HG02852 (cell line): ENCODE measurements around the gene GH1.
"Not testable (repeated sequence)": the region's sequence is repeated elsewhere in the genome, so short reads cannot be mapped to it uniquely, and the experiment has no call there.

ENCODE experiments used
- ATAC-seq: cut with Tn5 transposase; IDR thresholded peaks from one replicate; pipeline ENCODE4 v1.9.1; 2021; ENCODE audit warnings: mild to moderate bottlenecking, moderate library complexity; ENCODE audit not compliant: unreplicated experiment

GH1 gene

DNA sequence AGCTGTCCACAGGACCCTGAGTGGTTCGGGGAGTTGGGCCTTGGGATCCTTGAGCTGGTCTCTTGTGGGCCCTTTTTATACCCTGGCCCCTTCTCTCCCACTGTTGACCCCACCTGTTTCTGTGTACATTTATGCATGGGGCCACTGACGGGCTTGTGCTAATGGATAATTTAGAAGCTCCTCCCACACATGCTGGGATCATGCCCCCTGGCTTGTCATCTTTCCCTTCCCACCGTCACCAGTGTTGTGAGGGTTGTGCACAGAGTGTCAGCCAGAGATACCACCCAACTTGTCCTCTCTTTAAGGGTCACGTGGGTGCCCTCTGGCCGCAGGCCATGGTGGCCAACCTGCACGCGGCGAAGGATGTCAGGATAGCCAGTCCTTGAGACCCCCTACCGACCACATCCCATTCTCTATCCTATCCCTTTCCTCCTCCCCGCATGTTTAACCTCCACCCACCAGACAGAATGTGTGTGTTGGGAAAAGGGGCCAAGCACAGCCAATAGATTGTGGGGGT, at the start of gene GH1:
GH1 (minus strand) TSS at position 51 of the 517 bp plus-strand sequence. CDS start 63 bp downstream, outside the sequence.
- not testable (repeated sequence) for ATAC-seq

DNA sequence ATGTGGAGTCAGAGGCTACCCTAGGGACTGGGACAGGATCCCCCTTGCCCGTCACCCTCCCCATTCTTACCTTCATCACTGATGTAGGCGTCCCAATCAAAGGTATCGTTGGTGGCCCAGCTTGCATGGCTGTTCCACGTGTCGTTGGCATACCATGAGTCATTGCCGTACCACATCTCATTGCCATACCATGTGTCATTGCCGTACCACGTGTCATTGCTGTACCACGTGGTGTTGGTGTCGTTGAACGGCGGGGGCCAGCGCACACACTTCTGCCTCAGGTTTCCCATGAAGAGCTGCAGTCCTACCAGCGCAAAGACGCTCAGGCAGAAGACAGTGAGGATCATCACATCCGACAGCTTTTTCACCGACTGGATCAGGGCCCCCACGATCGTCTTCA, 49.3 kb upstream of the GH1 start:
- ATAC-seq = no peak

- no peak for ATAC-seq
Measured at GRCh38 chr17:63966646-63967264, 48.1 kb upstream of the GH1 start.

DNA sequence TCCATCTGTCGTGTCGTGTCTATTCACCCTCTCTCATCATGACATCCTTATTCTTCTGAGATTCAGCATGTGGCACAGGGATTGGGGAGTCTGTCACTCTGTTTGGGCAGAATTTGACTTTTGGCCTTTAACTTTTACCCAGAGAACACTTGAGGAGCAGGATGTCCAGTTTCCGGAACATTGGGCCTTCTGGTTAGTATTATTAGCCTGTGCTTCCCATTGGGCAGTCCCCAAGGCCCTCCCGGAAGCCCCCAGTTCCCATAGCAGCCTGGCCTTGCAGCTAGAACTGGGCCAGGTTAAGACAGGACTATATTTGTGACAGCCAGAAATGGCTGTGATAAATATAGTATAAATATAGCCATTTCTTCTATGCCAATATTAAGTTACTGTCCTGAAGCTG, 44.5 kb upstream of the GH1 start:
- ATAC-seq = no peak

DNA sequence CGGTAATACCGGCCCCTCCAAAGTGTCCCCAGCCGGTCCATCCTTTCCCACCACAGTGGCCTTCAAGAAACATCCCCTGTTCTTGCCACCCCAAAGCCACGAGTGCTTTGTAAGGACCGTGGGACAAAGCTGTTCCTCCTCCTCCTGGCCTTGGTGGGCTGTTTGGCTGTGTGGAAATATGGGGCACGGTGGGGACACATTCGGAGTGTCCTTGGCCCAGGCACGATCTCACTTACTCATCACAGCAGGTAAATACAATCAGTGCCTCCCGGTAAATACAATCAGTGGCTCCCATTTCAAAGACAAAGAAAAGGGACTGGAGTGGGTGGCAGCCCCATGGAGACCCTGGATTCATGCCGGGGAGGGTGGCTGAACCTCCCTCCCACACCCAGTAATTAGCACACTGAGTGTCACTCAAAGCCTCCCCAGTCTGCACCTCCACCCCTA, 43.7 kb upstream of the GH1 start:
- ATAC-seq = no peak

DNA sequence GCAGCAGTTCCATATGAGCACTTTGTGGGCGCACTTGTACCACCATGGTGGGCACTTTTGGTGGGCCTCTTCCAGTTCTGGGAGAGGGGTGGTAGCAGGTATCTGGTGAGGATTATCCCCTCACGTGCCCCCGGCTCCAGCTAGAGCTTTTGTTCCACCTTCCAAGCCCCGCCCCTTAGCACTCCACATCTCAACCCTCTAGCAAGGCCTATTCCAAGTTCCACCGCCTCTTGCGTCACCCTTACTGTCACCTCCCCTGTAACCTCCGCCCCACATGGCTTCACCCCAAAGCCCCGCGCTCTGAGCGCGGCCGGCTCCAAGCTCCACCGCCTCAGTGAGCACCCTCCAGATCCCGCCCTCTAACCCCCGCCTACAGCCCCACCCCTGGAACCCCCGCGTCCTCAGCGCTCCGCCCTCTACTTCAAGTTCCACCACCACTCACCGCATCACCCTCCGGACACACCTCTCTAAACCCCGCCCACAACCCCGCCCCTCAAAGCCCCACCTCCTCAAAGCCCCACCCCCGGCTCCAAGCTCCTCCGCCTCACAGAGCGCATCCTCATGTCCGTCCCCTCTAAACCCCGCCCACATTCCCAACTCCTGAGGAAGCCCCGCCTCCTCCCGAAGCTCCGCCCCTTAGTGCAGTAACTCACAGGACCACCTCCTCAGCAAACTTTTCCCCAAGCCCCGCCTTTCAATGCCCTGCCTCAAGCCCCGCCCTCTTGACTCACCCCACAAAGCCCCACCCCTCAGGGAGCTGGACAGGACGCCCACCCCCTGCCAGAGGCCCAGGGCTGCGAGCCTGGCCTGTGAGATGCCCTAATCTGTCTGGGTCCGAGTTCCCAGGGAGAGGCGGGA, 42.9 kb upstream of the GH1 start:
- no peak for ATAC-seq

GRCh38 chr17:63960430-63960829, 41.8 kb upstream of the GH1 start:
- ATAC-seq = no peak

- ATAC-seq = no peak
Measured at GRCh38 chr17:63960006-63960405, 41.4 kb upstream of the GH1 start.

DNA sequence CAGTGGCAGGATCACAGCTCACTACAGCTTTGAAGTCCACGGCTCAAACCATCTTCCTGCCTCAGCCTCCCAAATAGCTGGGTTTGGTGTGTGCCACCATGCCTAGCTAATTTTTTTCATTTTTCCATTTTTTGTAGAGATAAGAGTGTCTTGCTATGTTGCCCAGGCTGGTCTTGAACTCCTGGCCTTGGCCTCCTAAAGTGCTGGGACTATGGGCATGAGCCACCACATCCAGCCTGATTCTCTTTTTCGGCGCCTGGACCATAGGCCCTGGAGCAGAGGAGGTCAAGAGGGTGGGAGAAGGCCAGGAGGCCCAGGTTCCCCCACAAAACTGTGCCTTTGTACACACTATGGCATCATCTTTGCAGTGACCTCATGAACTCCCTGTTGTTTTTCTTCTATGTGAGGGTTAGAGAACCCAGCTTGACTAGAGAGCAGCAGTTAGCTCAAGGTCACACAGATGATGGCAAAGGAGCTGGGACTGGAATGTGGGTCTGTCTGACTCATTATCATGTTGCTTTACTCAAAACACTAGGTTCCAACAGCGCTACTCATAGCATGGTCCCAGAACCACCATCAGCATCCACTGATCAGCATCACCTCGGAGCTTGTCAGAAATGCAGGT, 37.8 kb upstream of the GH1 start:
- no peak for ATAC-seq

DNA sequence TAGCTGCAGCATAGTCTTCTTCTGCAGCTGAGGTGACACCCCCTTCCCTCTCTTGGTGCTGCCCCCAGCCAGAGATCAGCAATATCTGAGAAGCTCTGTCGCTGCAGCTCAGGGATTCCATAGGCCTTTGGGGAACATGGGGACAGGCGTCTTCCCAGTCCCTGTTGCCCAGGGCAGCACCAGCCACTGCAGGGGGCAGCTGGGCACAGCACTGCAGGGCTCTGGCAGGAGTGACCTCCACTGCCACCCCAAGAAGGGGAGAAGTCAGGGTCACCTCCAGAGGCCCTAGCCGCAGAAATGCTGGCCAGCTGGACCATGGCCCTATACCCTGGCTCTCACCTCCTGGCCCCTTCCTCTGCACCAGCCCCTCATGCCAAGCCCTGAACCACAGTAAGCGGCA, 37.2 kb upstream of the GH1 start:
- no peak for ATAC-seq

GRCh38 chr17:63955232-63955631, 36.6 kb upstream of the GH1 start:
- ATAC-seq = no peak

DNA sequence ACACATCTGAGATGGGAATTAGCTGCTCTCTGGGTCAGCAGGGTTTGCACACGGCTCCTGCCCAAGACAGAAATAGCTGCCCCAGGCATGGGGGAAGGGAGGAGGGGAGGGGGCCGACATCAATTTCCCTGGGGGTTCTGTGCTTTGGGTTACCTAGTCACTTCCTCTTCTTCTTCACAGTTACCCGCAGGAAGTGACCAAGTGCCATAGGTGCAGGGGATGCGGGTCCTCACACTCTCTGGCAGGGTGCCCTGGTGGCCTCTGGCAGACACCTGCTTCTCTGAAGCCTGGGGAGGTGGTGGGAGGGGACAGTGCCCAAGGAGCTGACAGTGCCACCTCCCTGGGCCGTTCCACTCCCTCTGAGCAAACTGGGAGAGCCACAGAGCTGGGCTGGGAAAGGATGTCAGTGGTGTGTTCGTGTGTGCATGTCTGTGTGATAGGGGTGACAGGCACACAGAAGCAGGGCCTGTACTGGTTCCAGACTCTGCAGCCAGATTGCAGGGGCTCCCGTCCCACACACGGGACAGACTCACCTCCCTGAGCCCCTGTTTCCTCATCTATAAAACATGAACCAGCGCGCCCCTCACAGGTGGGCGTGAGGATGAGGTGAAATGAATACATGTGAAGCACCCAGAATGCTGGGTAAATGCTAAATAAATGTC, 35.9 kb upstream of the GH1 start:
- no peak for ATAC-seq

GRCh38 chr17:63950940-63951907, 32.6 kb upstream of the GH1 start:
- no peak for ATAC-seq

- no peak for ATAC-seq
Measured at GRCh38 chr17:63949576-63950250, 31.1 kb upstream of the GH1 start.

DNA sequence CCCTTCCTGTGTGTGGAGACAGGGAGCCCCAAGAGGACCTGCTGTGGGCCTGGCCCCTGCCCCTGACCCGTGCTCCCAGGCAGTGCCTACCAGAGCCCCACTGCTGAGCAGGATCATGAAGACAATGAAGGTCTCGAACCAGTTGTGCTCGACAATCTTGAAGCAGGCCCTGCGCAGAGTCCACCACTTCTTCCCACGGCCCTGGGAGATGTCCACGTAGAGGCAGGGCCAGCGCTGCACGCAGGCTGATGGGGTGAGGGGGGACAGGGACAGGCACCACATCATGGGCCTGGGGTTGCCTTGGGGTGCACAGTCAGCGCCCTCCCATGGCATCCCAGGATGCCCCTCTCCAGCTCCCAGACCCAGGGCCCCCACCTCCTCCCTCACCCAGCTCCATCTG, 29.9 kb upstream of the GH1 start:
- ATAC-seq = no peak

GRCh38 chr17:63947711-63948330, 29.2 kb upstream of the GH1 start:
- ATAC-seq = no peak

DNA sequence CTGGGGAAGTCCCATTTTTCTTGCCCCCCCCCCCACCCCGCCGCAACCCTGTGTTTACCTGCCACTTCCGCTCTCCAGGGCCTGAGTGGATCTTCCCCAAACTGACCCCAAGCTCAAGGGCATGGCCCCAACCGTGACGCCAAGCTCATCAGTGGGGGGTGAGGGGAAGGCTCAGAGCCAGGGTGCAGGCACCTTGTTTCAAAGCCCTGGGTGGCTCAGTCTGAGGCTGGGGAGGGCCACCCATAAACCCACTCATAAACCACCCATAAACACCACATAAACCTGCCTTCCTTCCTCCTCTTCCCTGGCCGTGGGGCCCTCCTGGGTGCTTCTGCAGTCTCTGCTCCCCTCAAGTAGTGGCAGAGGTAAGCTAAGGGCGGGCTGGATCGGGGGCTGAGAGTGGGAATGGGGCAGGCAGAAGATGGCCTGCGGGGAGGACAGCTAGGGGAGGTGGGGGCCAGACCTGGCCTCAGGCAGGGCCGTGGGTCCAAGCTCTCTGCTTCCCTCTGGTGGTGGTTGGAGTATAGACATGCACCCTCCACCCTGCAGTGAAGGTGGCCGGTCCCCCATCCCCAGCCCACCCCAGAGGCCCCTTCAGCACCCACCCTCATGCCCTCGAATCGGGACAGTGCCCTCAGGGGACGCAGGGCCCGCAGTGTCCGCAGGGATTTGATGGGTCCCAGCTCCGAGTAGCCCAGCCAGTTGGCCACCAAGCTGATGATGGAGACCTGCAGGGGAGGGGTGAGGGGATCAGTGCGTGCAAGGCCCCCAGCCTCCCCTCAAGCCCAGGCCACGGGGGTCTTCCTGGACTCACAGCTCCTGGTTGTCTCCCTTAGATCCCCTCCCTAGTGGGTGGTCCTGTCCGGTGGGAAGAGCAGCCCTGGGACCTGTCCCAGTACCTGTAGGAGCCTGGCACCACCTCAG, 28.1 kb upstream of the GH1 start:
- peak; percentile 52 for ATAC-seq
